Measurements from ENCODE around the gene MAP4K3. TPM values are rescaled to one million over a fixed set of nuclear protein-coding genes. Genes with fewer than 3 reads are reported as not detected.

MAP4K3 gene
- total RNA-seq, 1 donor from 2014 or later = 38.5 TPM

DNA sequence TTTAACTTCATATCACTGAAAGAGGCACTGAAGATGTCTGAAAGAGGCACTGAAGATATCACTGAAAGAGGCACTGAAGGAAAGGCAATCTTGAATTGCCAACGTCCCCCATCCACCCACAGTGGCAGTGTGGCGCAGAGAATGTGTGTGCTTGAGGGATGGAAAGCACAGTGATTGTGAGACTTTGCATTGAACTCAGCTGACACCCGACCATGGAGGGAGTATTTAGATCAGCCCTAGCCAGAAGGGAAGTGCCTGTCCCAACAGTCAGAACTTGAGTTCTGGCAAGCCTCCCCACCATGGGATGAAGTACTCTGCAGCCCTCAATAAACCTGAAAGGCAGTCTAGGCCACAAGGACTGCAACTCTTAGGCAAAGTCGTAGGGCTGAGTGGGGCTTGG lies 33.8 kb downstream of the MAP4K3 start:
- H3K27me3 ChIP-seq = no peaks in the 10 kb centered on the region
- peaks cover 61% of the 10 kb centered on the region for H3K4me1 ChIP-seq
- TF ChIP-seq POLR2A (IDR thresholded peaks at IDR 0.05) (no peak), POLR2AphosphoS5 (IDR thresholded peaks at IDR 0.05; ENCODE audit: insufficient read depth in 1 of 2, low read depth in 1 of 2) (no peak)
- TF ChIP-seq, protein P1, sequence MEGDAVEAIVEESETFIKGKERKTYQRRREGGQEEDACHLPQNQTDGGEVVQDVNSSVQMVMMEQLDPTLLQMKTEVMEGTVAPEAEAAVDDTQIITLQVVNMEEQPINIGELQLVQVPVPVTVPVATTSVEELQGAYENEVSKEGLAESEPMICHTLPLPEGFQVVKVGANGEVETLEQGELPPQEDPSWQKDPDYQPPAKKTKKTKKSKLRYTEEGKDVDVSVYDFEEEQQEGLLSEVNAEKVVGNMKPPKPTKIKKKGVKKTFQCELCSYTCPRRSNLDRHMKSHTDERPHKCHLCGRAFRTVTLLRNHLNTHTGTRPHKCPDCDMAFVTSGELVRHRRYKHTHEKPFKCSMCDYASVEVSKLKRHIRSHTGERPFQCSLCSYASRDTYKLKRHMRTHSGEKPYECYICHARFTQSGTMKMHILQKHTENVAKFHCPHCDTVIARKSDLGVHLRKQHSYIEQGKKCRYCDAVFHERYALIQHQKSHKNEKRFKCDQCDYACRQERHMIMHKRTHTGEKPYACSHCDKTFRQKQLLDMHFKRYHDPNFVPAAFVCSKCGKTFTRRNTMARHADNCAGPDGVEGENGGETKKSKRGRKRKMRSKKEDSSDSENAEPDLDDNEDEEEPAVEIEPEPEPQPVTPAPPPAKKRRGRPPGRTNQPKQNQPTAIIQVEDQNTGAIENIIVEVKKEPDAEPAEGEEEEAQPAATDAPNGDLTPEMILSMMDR (IDR thresholded peaks at IDR 0.05) = no peak
- H3K36me3 ChIP-seq = no peaks in the 10 kb centered on the region
- H3K4me3 ChIP-seq = no peak overlapping the region
- intact Hi-C loops (cut with DNase I) = no loop called here
- H3K27ac ChIP-seq = no peak overlapping the region
- no peak for DNase-seq (ENCODE audit: extremely low spot score in 2 of 2)
- no peaks in the 10 kb centered on the region for H3K9me3 ChIP-seq

DNA sequence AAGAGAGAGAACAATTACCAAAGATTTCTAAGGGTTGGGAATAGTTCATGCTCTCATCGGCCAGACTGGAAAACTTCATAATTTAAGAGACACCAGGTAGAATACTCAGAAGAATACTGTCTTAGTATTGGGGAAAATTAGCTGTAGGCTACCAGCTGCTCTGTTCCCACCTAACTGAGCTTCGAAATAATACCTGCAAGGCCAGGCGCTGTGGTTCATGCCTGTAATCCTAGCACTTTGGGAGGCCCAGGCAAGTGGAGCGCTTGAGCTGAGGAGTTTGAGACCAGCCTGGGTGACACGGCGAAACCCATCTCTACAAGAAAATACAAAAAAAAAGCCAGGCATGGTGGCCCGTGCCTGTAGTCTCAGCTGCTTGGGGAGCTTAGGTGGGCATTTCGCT lies 35.8 kb downstream of the MAP4K3 start:
- Histone ChIP-seq H3K27ac (no peak overlapping the region), H3K9me3 (no peaks in the 10 kb centered on the region), H3K27me3 (no peaks in the 10 kb centered on the region), H3K36me3 (no peaks in the 10 kb centered on the region), H3K4me1 (peaks cover 42% of the 10 kb centered on the region), H3K4me3 (no peak overlapping the region)
- DNase-seq (ENCODE audit: extremely low spot score in 2 of 2) = no peak
- intact Hi-C loops (cut with DNase I) = no loop called here
- no peak for TF ChIP-seq POLR2A (IDR thresholded peaks at IDR 0.05)
- no peak for TF ChIP-seq POLR2AphosphoS5 (IDR thresholded peaks at IDR 0.05; ENCODE audit: insufficient read depth in 1 of 2, low read depth in 1 of 2)
- TF ChIP-seq, protein P1 (IDR thresholded peaks at IDR 0.05) = no peak

DNA sequence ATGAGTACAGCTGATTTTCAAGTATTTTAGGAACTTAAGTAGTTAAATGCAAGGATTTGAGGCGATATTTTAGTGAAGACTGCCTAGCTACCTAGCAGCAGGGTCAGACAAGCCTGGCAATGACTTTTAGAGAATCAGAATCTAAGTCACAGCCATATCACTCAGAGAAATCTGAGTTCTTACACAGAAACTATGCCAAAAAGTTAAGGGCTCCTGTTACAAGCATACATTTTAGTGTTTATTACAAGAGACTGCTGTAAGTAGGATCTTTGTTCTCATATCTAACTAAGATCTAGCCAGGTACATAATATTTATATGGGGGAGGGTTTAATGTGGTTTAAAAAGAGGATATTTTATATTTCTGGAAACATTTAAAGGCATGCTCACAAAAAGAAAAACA lies 37.5 kb downstream of the MAP4K3 start:
- H3K9me3 ChIP-seq = no peaks in the 10 kb centered on the region
- H3K4me1 ChIP-seq = peaks cover 54% of the 10 kb centered on the region
- DNase-seq (ENCODE audit: extremely low spot score in 2 of 2) = no peak
- no peaks in the 10 kb centered on the region for H3K27me3 ChIP-seq
- no peak for TF ChIP-seq POLR2AphosphoS5 (IDR thresholded peaks at IDR 0.05; ENCODE audit: insufficient read depth in 1 of 2, low read depth in 1 of 2)
- TF ChIP-seq, protein P1 (IDR thresholded peaks at IDR 0.05) = no peak
- TF ChIP-seq POLR2A (IDR thresholded peaks at IDR 0.05) = no peak
- intact Hi-C loops (cut with DNase I) = no loop called here
- no peak overlapping the region for H3K4me3 ChIP-seq
- H3K36me3 ChIP-seq = no peaks in the 10 kb centered on the region
- no peak overlapping the region for H3K27ac ChIP-seq

DNA sequence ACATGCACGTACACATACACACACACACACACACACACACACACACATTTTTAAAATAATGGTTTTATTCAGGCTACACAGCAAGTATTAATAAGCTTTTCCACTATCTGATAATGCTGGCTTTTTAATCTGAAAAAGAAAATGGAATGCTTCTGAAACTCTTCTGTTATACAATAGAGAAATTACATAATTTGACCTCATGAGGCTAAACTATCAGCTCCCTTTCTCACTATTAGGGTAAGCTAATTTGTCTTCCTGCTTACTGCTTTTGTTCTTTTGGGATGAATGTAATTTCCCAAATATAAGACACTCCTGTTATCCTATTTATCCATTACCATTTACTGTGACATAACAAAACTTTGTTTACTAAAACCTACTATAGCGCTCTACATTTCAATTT lies 41.8 kb downstream of the MAP4K3 start:
- DNase-seq (ENCODE audit: extremely low spot score in 2 of 2) = no peak
- intact Hi-C loops (cut with DNase I) = no loop called here
- H3K27ac ChIP-seq = no peak overlapping the region
- TF ChIP-seq POLR2A (IDR thresholded peaks at IDR 0.05) = no peak
- TF ChIP-seq, protein P1 (IDR thresholded peaks at IDR 0.05) = no peak
- TF ChIP-seq POLR2AphosphoS5 (IDR thresholded peaks at IDR 0.05; ENCODE audit: insufficient read depth in 1 of 2, low read depth in 1 of 2) = no peak
- no peak overlapping the region for H3K4me3 ChIP-seq
- H3K36me3 ChIP-seq = no peaks in the 10 kb centered on the region
- peaks cover 33% of the 10 kb centered on the region for H3K4me1 ChIP-seq
- no peaks in the 10 kb centered on the region for H3K9me3 ChIP-seq
- H3K27me3 ChIP-seq = no peaks in the 10 kb centered on the region

DNA sequence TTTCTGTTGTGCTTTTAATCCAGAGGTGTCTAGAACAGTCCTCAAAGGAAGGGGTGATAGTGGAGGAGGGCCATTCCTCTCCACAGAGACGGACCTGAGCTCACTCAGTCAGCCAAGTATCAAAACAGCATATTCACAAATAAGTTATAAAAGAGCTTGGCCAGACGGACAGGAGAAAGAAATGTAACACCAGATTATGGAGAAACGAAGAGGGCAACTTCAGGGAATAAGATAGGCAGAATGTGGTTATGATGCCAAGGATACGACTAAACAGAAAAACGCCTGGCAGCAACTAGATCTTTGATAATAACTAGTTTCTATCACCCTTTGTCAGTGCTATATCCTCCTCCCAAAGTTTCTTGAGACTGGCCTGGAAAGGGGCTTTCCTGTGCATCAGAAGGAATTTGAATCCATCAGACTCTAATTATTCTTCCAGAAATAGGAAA lies 42.5 kb downstream of the MAP4K3 start:
- Histone ChIP-seq H3K36me3 (no peaks in the 10 kb centered on the region), H3K4me1 (peaks cover 25% of the 10 kb centered on the region), H3K4me3 (no peak overlapping the region), H3K9me3 (no peaks in the 10 kb centered on the region), H3K27me3 (no peaks in the 10 kb centered on the region), H3K27ac (no peak overlapping the region)
- intact Hi-C loops (cut with DNase I) = no loop called here
- DNase-seq (ENCODE audit: extremely low spot score in 2 of 2) = no peak
- TF ChIP-seq POLR2A (IDR thresholded peaks at IDR 0.05) = no peak
- no peak for TF ChIP-seq POLR2AphosphoS5 (IDR thresholded peaks at IDR 0.05; ENCODE audit: insufficient read depth in 1 of 2, low read depth in 1 of 2)
- TF ChIP-seq, protein P1 (IDR thresholded peaks at IDR 0.05) = no peak

All from vagina (tissue), 2 donors.